Natural killer cell (primary cell): ENCODE data around the gene TMEM150A. TPM values are rescaled to one million over a fixed set of nuclear protein-coding genes. Genes with fewer than 3 reads are reported as not detected.

Source experiments
- ATAC-seq, 3 donors: fragments of 150-1000 bp in 2 of 3; fragments of 200-7000 bp in 1 of 3; cut with Tn5 transposase; 1 replicate in 1 of 3; 2 replicates in 2 of 3; pipeline ENCODE4 v1.10.0; 2021; ENCODE audit warnings: mild to moderate bottlenecking in 2 of 3, moderate library complexity in 2 of 3
- DNase-seq, 2 donors: peaks; one replicate each; pipeline versions ENCODE4 v3.0.0 to v3.0.0-alpha.2; 2013 to 2021; ENCODE audit warnings: mixed read lengths in 1 of 2
- H3K27ac ChIP-seq: one replicate; pipeline ENCODE4 v1.5.1; 2013; ENCODE audit warnings: mild to moderate bottlenecking, low read length
- H3K27me3 ChIP-seq: one replicate; pipeline ENCODE4 v1.6.1; 2013; ENCODE audit warnings: low read length; ENCODE audit not compliant: control insufficient read depth, insufficient read depth
- H3K36me3 ChIP-seq: one replicate; pipeline ENCODE4 v1.6.1; 2013; ENCODE audit warnings: low read length; ENCODE audit not compliant: control insufficient read depth, insufficient read depth
- H3K4me1 ChIP-seq: one replicate; pipeline ENCODE4 v1.6.1; 2013; ENCODE audit warnings: low read length; ENCODE audit not compliant: control insufficient read depth, insufficient read depth
- H3K4me3 ChIP-seq: one replicate; pipeline ENCODE4 v1.5.1; 2013; ENCODE audit warnings: low read length
- H3K9me3 ChIP-seq: one replicate; pipeline ENCODE4 v1.6.1; 2013; ENCODE audit warnings: low read length; ENCODE audit not compliant: control insufficient read depth, insufficient read depth
- H3K27ac Mint-ChIP-seq, 2 donors: one replicate each; pipeline ENCODE4 v1.8.0; 2022; ENCODE audit warnings: mild to moderate bottlenecking in 2 of 2, mixed read lengths in 2 of 2, moderate library complexity in 1 of 2
- H3K27me3 Mint-ChIP-seq, 2 donors: one replicate each; pipeline ENCODE4 v1.8.0; 2022; ENCODE audit warnings: low read depth in 2 of 2, mixed read lengths in 2 of 2
- H3K36me3 Mint-ChIP-seq: one replicate; pipeline ENCODE4 v1.8.0; 2022; ENCODE audit warnings: mixed read lengths
- H3K4me1 Mint-ChIP-seq, 2 donors: one replicate each; pipeline ENCODE4 v1.8.0; 2022; ENCODE audit warnings: mixed read lengths in 2 of 2
- H3K4me3 Mint-ChIP-seq: one replicate; pipeline ENCODE4 v1.8.0; 2022; ENCODE audit warnings: mild to moderate bottlenecking, moderate library complexity, mixed read lengths
- H3K9me3 Mint-ChIP-seq, 2 donors: one replicate each; pipeline ENCODE4 v1.8.0; 2022; ENCODE audit warnings: mixed read lengths in 2 of 2
- CTCF ChIP-seq: fragments of 200-600 bp; IDR thresholded peaks from one replicate; pipeline ENCODE4 v1.8.0; 2022; ENCODE audit warnings: antibody characterized with exemption
- WGBS: methylation state at CpG from one replicate; pipeline ENCODE4 v1.1.7; 2013; ENCODE audit warnings: missing lambda C conversion rate; ENCODE audit not compliant: insufficient coverage; 5-methylcytosine and 5-hydroxymethylcytosine counted together
- intact Hi-C: fragments of 100-400 bp; cut with micrococcal nuclease; formaldehyde crosslinking; loops from one replicate; pipeline ENCODE4 v1.14.2; 2022
- total RNA-seq, 4 donors: library from RNA; stranded (reverse); fragments of 120-200 nt in 1 of 4; gene quantifications; one replicate each; pipeline versions ENCODE4 v1.2.3 to v1.2.4, GENCODE V29; 2013 to 2022

Gene TMEM150A
- total RNA-seq, 3 donors from 2014 or later (not counting 1 experiment from before 2014, with no cell fraction given): 10.4 to 13.3 (median 10.9) TPM

- Histone ChIP-seq H3K4me1 (peaks cover 33% of the 10 kb centered on the region), H3K27me3 (no peaks in the 10 kb centered on the region), H3K27ac (no peak overlapping the region), H3K9me3 (no peaks in the 10 kb centered on the region), H3K36me3 (no peaks in the 10 kb centered on the region), H3K4me3 (no peak overlapping the region)
- ATAC-seq (no peak), DNase-seq (no peak)
- H3K27ac Mint-ChIP-seq: peak overlapping the region in 1 of 2 donors; percentile 56
- no peaks in the 10 kb centered on the region for H3K27me3 Mint-ChIP-seq
- H3K4me1 Mint-ChIP-seq: peaks cover 33 to 44% of the 10 kb centered on the region in 2 donors
- intact Hi-C loops: no loop called here
- no peak overlapping the region for H3K4me3 Mint-ChIP-seq
- no peaks in the 10 kb centered on the region for H3K36me3 Mint-ChIP-seq
- no peaks in the 10 kb centered on the region for H3K9me3 Mint-ChIP-seq
- 59% methylated on average over 4 of the region's 4 CpGs for WGBS
- TF ChIP-seq CTCF: no peak
Measured at GRCh38 chr2:85588236-85588635, 14.3 kb downstream of the TMEM150A start.

GRCh38 chr2:85585781-85586105, 16.8 kb downstream of the TMEM150A start:
- Histone ChIP-seq H3K9me3 (no peaks in the 10 kb centered on the region), H3K4me1 (peaks cover 30% of the 10 kb centered on the region), H3K27me3 (no peaks in the 10 kb centered on the region), H3K4me3 (no peak overlapping the region), H3K27ac (no peak overlapping the region), H3K36me3 (peaks cover 14% of the 10 kb centered on the region)
- peaks cover 34 to 47% of the 10 kb centered on the region in 2 donors for H3K4me1 Mint-ChIP-seq
- no peaks in the 10 kb centered on the region for H3K36me3 Mint-ChIP-seq
- peak overlapping the region; percentile 87 for H3K4me3 Mint-ChIP-seq
- no peak for ATAC-seq
- WGBS: 65% methylated on average over 1 of the region's 1 CpG
- no peak for TF ChIP-seq CTCF
- intact Hi-C loops: no loop called here
- H3K27me3 Mint-ChIP-seq: no peaks in the 10 kb centered on the region
- H3K9me3 Mint-ChIP-seq: no peaks in the 10 kb centered on the region
- peak overlapping the region; percentile 79 to 87 for H3K27ac Mint-ChIP-seq
- DNase-seq: no peak

- Histone ChIP-seq H3K27me3 (no peaks in the 10 kb centered on the region), H3K4me3 (peak overlapping the region; percentile 65), H3K27ac (peak overlapping the region; percentile 62), H3K4me1 (peaks cover 33% of the 10 kb centered on the region), H3K9me3 (no peaks in the 10 kb centered on the region), H3K36me3 (peaks cover 16% of the 10 kb centered on the region)
- 18% methylated on average over 7 of the region's 9 CpGs for WGBS
- peak; percentile 41 to 54 (median 52) for ATAC-seq
- Mint-ChIP-seq H3K4me1 (peaks cover 34 to 48% of the 10 kb centered on the region in 2 donors), H3K27ac (peak overlapping the region; percentile 79 to 87), H3K9me3 (no peaks in the 10 kb centered on the region), H3K27me3 (no peaks in the 10 kb centered on the region), H3K4me3 (peak overlapping the region; percentile 87), H3K36me3 (no peaks in the 10 kb centered on the region)
- DNase-seq: peak in 1 of 2 donors; percentile 52
- no peak for TF ChIP-seq CTCF
- intact Hi-C loops: no loop called here
Measured at GRCh38 chr2:85584857-85585780, 17.4 kb downstream of the TMEM150A start.
